Neuronal stem cell (in vitro differentiated cells): ENCODE data around the gene PPAN.

Experiments
- DNase-seq: peaks from one replicate; pipeline ENCODE4 v3.0.0-alpha.2; 2013; ENCODE audit warnings: low spot score
- H2AFZ ChIP-seq: one replicate; pipeline ENCODE4 v1.6.1; 2013; ENCODE audit warnings: mild to moderate bottlenecking, low read length, inconsistent platforms
- H2AK5ac ChIP-seq: 2 replicates; pipeline ENCODE4 v1.6.1; 2013; ENCODE audit warnings: low read depth, mild to moderate bottlenecking, inconsistent platforms, low read length, moderate library complexity, mixed read lengths
- H2BK120ac ChIP-seq: 2 replicates; pipeline ENCODE4 v1.6.1; 2013; ENCODE audit warnings: low read depth, mild to moderate bottlenecking, inconsistent platforms, low read length, moderate library complexity, mixed read lengths
- H2BK12ac ChIP-seq: one replicate; pipeline ENCODE4 v1.6.1; 2013; ENCODE audit warnings: low read length, inconsistent platforms
- H2BK15ac ChIP-seq: 2 replicates; pipeline ENCODE4 v1.6.1; 2013; ENCODE audit warnings: mild to moderate bottlenecking, low read length, inconsistent platforms, mixed read lengths
- H2BK5ac ChIP-seq: one replicate; pipeline ENCODE4 v1.6.1; 2013; ENCODE audit warnings: inconsistent platforms, mild to moderate bottlenecking, low read length, moderate library complexity
- H3K14ac ChIP-seq: one replicate; pipeline ENCODE4 v1.6.1; 2013; ENCODE audit warnings: low read length, inconsistent platforms
- H3K18ac ChIP-seq: 2 replicates; pipeline ENCODE4 v1.6.1; 2013; ENCODE audit warnings: low read length, inconsistent platforms
- H3K23ac ChIP-seq: 2 replicates; pipeline ENCODE4 v1.6.1; 2013; ENCODE audit warnings: low read depth, mild to moderate bottlenecking, mixed read lengths, low read length, inconsistent platforms; ENCODE audit not compliant: poor library complexity
- H3K27ac ChIP-seq: replicated peaks from 3 replicates; pipeline ENCODE4 v1.5.1; 2013; ENCODE audit warnings: low read length, inconsistent platforms
- H3K27me3 ChIP-seq, 3 experiments: 2 replicates each; pipeline ENCODE4 v1.6.1; 2013; ENCODE audit warnings: low read length in 3 of 3, mild to moderate bottlenecking in 2 of 3, inconsistent platforms in 1 of 3, low read depth in 1 of 3, mixed read lengths in 1 of 3, moderate library complexity in 1 of 3; ENCODE audit not compliant: control insufficient read depth in 3 of 3, insufficient read depth in 3 of 3
- H3K36me3 ChIP-seq, 2 donors: replicated peaks in 1 of 2; 2 replicates each; pipeline ENCODE4 v1.6.1; 2013; ENCODE audit warnings: low read length in 2 of 2; ENCODE audit not compliant: control insufficient read depth in 2 of 2, insufficient read depth in 2 of 2
- H3K4ac ChIP-seq: 2 replicates; pipeline ENCODE4 v1.6.1; 2013; ENCODE audit warnings: inconsistent platforms, mild to moderate bottlenecking, low read length, moderate library complexity
- H3K4me1 ChIP-seq, 2 donors: 1 replicate in 1 of 2; 2 replicates in 1 of 2; pipeline ENCODE4 v1.6.1; 2013; ENCODE audit warnings: low read length in 2 of 2, low read depth in 1 of 2; ENCODE audit not compliant: control insufficient read depth in 2 of 2, insufficient read depth in 1 of 2
- H3K4me2 ChIP-seq: one replicate; pipeline ENCODE4 v1.6.1; 2013; ENCODE audit warnings: mild to moderate bottlenecking, low read length, inconsistent platforms; ENCODE audit not compliant: insufficient read depth, poor library complexity, severe bottlenecking
- H3K4me3 ChIP-seq, 2 donors: 2 replicates each; pipeline ENCODE4 v1.5.1; 2013; ENCODE audit warnings: low read length in 2 of 2, mild to moderate bottlenecking in 2 of 2, inconsistent platforms in 1 of 2, moderate library complexity in 1 of 2
- H3K79me1 ChIP-seq: one replicate; pipeline ENCODE4 v1.6.1; 2013; ENCODE audit warnings: low read depth, mild to moderate bottlenecking, inconsistent platforms, low read length, moderate library complexity
- H3K9ac ChIP-seq: one replicate; pipeline ENCODE4 v1.6.1; 2013; ENCODE audit warnings: mild to moderate bottlenecking, low read depth, low read length, inconsistent platforms; ENCODE audit not compliant: poor library complexity
- H3K9me3 ChIP-seq, 2 donors: replicated peaks in 1 of 2; 2 replicates each; pipeline versions ENCODE3 to v1.6.1; 2013; ENCODE audit warnings: low read length in 2 of 2, mild to moderate bottlenecking in 2 of 2, inconsistent platforms in 1 of 2, low read depth in 1 of 2, mixed read lengths in 1 of 2, moderate library complexity in 1 of 2; ENCODE audit not compliant: control insufficient read depth in 2 of 2, insufficient read depth in 1 of 2
- H4K8ac ChIP-seq: one replicate; pipeline ENCODE4 v1.6.1; 2013; ENCODE audit warnings: low read depth, mild to moderate bottlenecking, inconsistent platforms, low read length, moderate library complexity
- H4K91ac ChIP-seq: one replicate; pipeline ENCODE4 v1.6.1; 2013; ENCODE audit warnings: low read length, low read depth, mild to moderate bottlenecking, inconsistent platforms; ENCODE audit not compliant: poor library complexity
- WGBS, 2 donors: extraction: QIAGEN DNeasy Blood & Tissue Kit; methylation state at CpG; one replicate each; pipeline ENCODE4 v1.1.7; 2013; ENCODE audit warnings: missing lambda C conversion rate in 2 of 2, mixed read lengths in 1 of 2; ENCODE audit not compliant: insufficient read length in 2 of 2, insufficient replicate concordance in 1 of 2; ENCODE audit errors: extremely low coverage in 2 of 2; 5-methylcytosine and 5-hydroxymethylcytosine counted together

The PPAN gene

GRCh38 chr19:10118960-10119359 lies 12.8 kb downstream of the PPAN start:
- no peak overlapping the region for H3K27ac ChIP-seq
- DNase-seq: no peak
- no CpG with 5 or more reads among the region's 12 CpGs for WGBS, 2 donors

GRCh38 chr19:10120538-10121189 lies 14.5 kb downstream of the PPAN start:
- Histone ChIP-seq H2BK15ac (no peak overlapping the region), H3K36me3 (peaks cover 28 to 47% of the 10 kb centered on the region in 2 donors), H3K18ac (no peak overlapping the region), H2BK12ac (no peak overlapping the region), H3K27ac (no peak overlapping the region), H3K23ac (no peak overlapping the region), H3K27me3 (no peaks in the 10 kb centered on the region), H3K14ac (no peak overlapping the region), H2AK5ac (no peak overlapping the region), H2BK120ac (no peak overlapping the region), H2BK5ac (no peak overlapping the region), H4K91ac (no peak overlapping the region), H3K79me1 (peaks cover 17% of the 10 kb centered on the region), H3K4ac (no peak overlapping the region), H2AFZ (no peak overlapping the region), H3K4me2 (no peak overlapping the region), H3K4me1 (peaks cover 6 to 8% of the 10 kb centered on the region in 2 donors), H3K9me3 (peaks cover 0 to 2% of the 10 kb centered on the region in 2 donors), H3K4me3 (no peak overlapping the region), H3K9ac (no peak overlapping the region), H4K8ac (no peak overlapping the region)
- DNase-seq: no peak
- no CpG with 5 or more reads among the region's 9 CpGs for WGBS, 2 donors

More at GRCh38 chr19:10118960-10119359, 12.8 kb downstream of the PPAN start:
- Histone ChIP-seq H2AK5ac (peak overlapping the region; percentile 100), H3K79me1 (peaks cover 19% of the 10 kb centered on the region), H3K4me1 (peaks cover 6 to 8% of the 10 kb centered on the region in 2 donors), H2BK12ac (peak overlapping the region; percentile 41), H2BK15ac (no peak overlapping the region), H2BK120ac (no peak overlapping the region), H2BK5ac (peak overlapping the region; percentile 98), H3K4me2 (peak overlapping the region; percentile 86), H2AFZ (peak overlapping the region; percentile 86), H3K18ac (peak overlapping the region; percentile 95), H4K91ac (no peak overlapping the region), H3K23ac (peak overlapping the region; percentile 80), H3K4ac (no peak overlapping the region), H3K9ac (peak overlapping the region; percentile 99), H3K36me3 (peaks cover 37 to 50% of the 10 kb centered on the region in 2 donors), H3K9me3 (no peaks in the 10 kb centered on the region), H3K27me3 (no peaks in the 10 kb centered on the region), H4K8ac (no peak overlapping the region), H3K14ac (no peak overlapping the region), H3K4me3 (peak overlapping the region; percentile 91 to 95)

- Histone ChIP-seq H3K14ac (no peak overlapping the region), H3K9me3 (peaks cover 0 to 2% of the 10 kb centered on the region in 2 donors), H2BK120ac (no peak overlapping the region), H4K91ac (no peak overlapping the region), H2BK5ac (no peak overlapping the region), H3K27ac (no peak overlapping the region), H3K23ac (no peak overlapping the region), H4K8ac (no peak overlapping the region), H3K4me1 (peaks cover 6 to 8% of the 10 kb centered on the region in 2 donors), H3K18ac (no peak overlapping the region), H3K9ac (no peak overlapping the region), H3K79me1 (peaks cover 10% of the 10 kb centered on the region), H2AK5ac (no peak overlapping the region), H3K36me3 (peaks cover 14 to 43% of the 10 kb centered on the region in 2 donors), H3K4ac (no peak overlapping the region), H2BK12ac (no peak overlapping the region), H3K4me2 (no peak overlapping the region), H3K27me3 (no peaks in the 10 kb centered on the region), H2AFZ (no peak overlapping the region), H3K4me3 (no peak overlapping the region), H2BK15ac (no peak overlapping the region)
- no peak for DNase-seq
- WGBS, 2 donors: no CpG with 5 or more reads among the region's 6 CpGs
Measured at GRCh38 chr19:10122045-10122444, 15.9 kb downstream of the PPAN start.

GRCh38 chr19:10124429-10124828 lies 18.3 kb downstream of the PPAN start:
- Histone ChIP-seq H3K79me1 (peaks cover 1% of the 10 kb centered on the region), H3K4me2 (no peak overlapping the region), H2BK5ac (no peak overlapping the region), H2BK12ac (no peak overlapping the region), H3K18ac (no peak overlapping the region), H3K23ac (no peak overlapping the region), H2BK120ac (no peak overlapping the region), H3K9ac (no peak overlapping the region), H3K4ac (no peak overlapping the region), H2AK5ac (no peak overlapping the region), H4K8ac (no peak overlapping the region), H3K27me3 (no peaks in the 10 kb centered on the region), H3K27ac (no peak overlapping the region), H4K91ac (no peak overlapping the region), H3K36me3 (peaks cover 6 to 44% of the 10 kb centered on the region in 2 donors), H3K4me3 (no peak overlapping the region), H3K4me1 (peaks cover 0 to under 1% of the 10 kb centered on the region in 2 donors), H2BK15ac (no peak overlapping the region), H3K14ac (no peak overlapping the region), H3K9me3 (peaks cover 0 to 2% of the 10 kb centered on the region in 2 donors), H2AFZ (no peak overlapping the region)
- DNase-seq: no peak
- WGBS, 2 donors: no CpG with 5 or more reads among the region's 7 CpGs
